GM18870 (cell line): ENCODE results near the gene SAP130.

Experiments
- ATAC-seq: cut with Tn5 transposase; IDR thresholded peaks from one replicate; pipeline ENCODE4 v1.9.1; 2021; ENCODE audit warnings: moderate library complexity; ENCODE audit not compliant: unreplicated experiment

SAP130 gene

GRCh38 chr2:128026448-128027277, 1.2 kb downstream of the SAP130 start:
- no peak for ATAC-seq

GRCh38 chr2:128024816-128025215, 3.0 kb downstream of the SAP130 start:
- ATAC-seq, result no peak

- no peak for ATAC-seq
These were observed 10.3 kb downstream of the SAP130 start for GRCh38 chr2:128017561-128017960.

- no peak for ATAC-seq
These were observed 11.2 kb downstream of the SAP130 start for GRCh38 chr2:128016620-128017019.

GRCh38 chr2:128012698-128013097, 15.2 kb downstream of the SAP130 start:
- ATAC-seq, result no peak

GRCh38 chr2:128008074-128008672, 19.7 kb downstream of the SAP130 start:
- ATAC-seq, result no peak

- ATAC-seq, result no peak
These were observed 23.4 kb downstream of the SAP130 start for GRCh38 chr2:128004509-128004908.

GRCh38 chr2:128003463-128003862, 24.4 kb downstream of the SAP130 start:
- ATAC-seq, result no peak

GRCh38 chr2:127996160-127996559, 31.7 kb downstream of the SAP130 start:
- ATAC-seq, result no peak

- ATAC-seq, result no peak
These were observed 32.1 kb downstream of the SAP130 start for GRCh38 chr2:127995725-127996124.

- ATAC-seq, result no peak
These were observed 34.2 kb downstream of the SAP130 start for GRCh38 chr2:127993659-127994058.

GRCh38 chr2:127991742-127992141, 36.1 kb downstream of the SAP130 start:
- ATAC-seq, result no peak

- ATAC-seq, result no peak
These were observed 41.2 kb downstream of the SAP130 start for GRCh38 chr2:127986548-127987079.

GRCh38 chr2:127985735-127986134, 42.1 kb downstream of the SAP130 start:
- no peak for ATAC-seq

GRCh38 chr2:127985026-127985734, 42.7 kb downstream of the SAP130 start:
- ATAC-seq, result no peak

GRCh38 chr2:127984551-127984950, 43.3 kb downstream of the SAP130 start:
- ATAC-seq, result no peak

- no peak for ATAC-seq
These were observed 58.4 kb downstream of the SAP130 start for GRCh38 chr2:127969446-127969845.

GRCh38 chr2:127968610-127969339, 59.1 kb downstream of the SAP130 start:
- ATAC-seq, result no peak

- ATAC-seq, result no peak
These were observed 66.1 kb downstream of the SAP130 start for GRCh38 chr2:127961729-127962128.

- no peak for ATAC-seq
These were observed 70.6 kb downstream of the SAP130 start for GRCh38 chr2:127957240-127957639.

- ATAC-seq, result no peak
These were observed 73.0 kb downstream of the SAP130 start for GRCh38 chr2:127954857-127955256.
